ENCODE results near the gene TXNRD2.

- no peak for TF ChIP-seq CTCF (conservative IDR thresholded peaks at IDR 0.05)
- no peak for TF ChIP-seq ZFX (IDR thresholded peaks at IDR 0.05)
Observed at GRCh38 chr22:19869497-19870152, 72.0 kb downstream of the TXNRD2 start.

Measured in C4-2B (cell line).